IMR-90 (cell line): ENCODE measurements around the gene HBEGF.

Source experiments
- CHD1 ChIP-seq: IDR thresholded peaks from 2 replicates; pipeline ENCODE4 v1.6.1; 2012; ENCODE audit warnings: low read depth, low read length, improper control_type of control experiment
- CTCF ChIP-seq: conservative IDR thresholded peaks from 2 replicates; pipeline ENCODE4 v1.5.1; 2012; ENCODE audit warnings: mild to moderate bottlenecking, low read depth, low read length, improper control_type of control experiment
- MAFK ChIP-seq: IDR thresholded peaks from 2 replicates; pipeline ENCODE4 v1.6.1; 2012; ENCODE audit warnings: low read depth, low read length, improper control_type of control experiment
- NFE2L2 ChIP-seq: fragments of 150-350 bp; IDR thresholded peaks from 2 replicates; pipeline ENCODE4 v1.6.1; 2016; ENCODE audit warnings: low read depth, mild to moderate bottlenecking, low read length
- POLR2A ChIP-seq: IDR thresholded peaks from 2 replicates; pipeline ENCODE4 v1.6.1; 2012; ENCODE audit warnings: mild to moderate bottlenecking, low read depth, low read length
- RCOR1 ChIP-seq: IDR thresholded peaks from 2 replicates; pipeline ENCODE4 v1.6.1; 2012; ENCODE audit warnings: mild to moderate bottlenecking, low read length, improper control_type of control experiment; ENCODE audit not compliant: insufficient replicate concordance
- SMC3 ChIP-seq: fragments of 150-350 bp; IDR thresholded peaks from 2 replicates; pipeline ENCODE4 v1.6.1; 2016; ENCODE audit warnings: low read depth, mild to moderate bottlenecking, antibody characterized with exemption, low read length, moderate library complexity

- TF ChIP-seq SMC3 (no peak; the same call in 1 of the 2 replicates), MAFK (no peak), CTCF (no peak), POLR2A (no peak), RCOR1 (peak; percentile 76), CHD1 (no peak), NFE2L2 (no peak)
These were observed 21.7 kb downstream of the HBEGF start for GRCh38 chr5:140324617-140325241.
